ENCODE data around the gene INSR.

INSR gene

GRCh38 chr19:7219056-7219455 is 75.2 kb downstream of the INSR start:
- no peak for TF ChIP-seq CTCF (IDR thresholded peaks at IDR 0.05; ENCODE audit: control insufficient read depth, extremely low read depth, insufficient read depth)
- H3K4me3 ChIP-seq (ENCODE audit: low read depth, low read length) = no peak overlapping the region
- no peak for DNase-seq (ENCODE audit: low read depth)

- DNase-seq (ENCODE audit: low read depth) = no peak
Measured at GRCh38 chr19:7217861-7218260, 76.4 kb downstream of the INSR start.

GRCh38 chr19:7216373-7216902 is 77.8 kb downstream of the INSR start:
- no peak for TF ChIP-seq CTCF (IDR thresholded peaks at IDR 0.05; ENCODE audit: control insufficient read depth, extremely low read depth, insufficient read depth)
- DNase-seq (ENCODE audit: low read depth) = no peak
- H3K4me3 ChIP-seq (ENCODE audit: low read depth, low read length) = no peak overlapping the region

More at GRCh38 chr19:7217861-7218260, 76.4 kb downstream of the INSR start:
- no peak for TF ChIP-seq CTCF (IDR thresholded peaks at IDR 0.05; ENCODE audit: control insufficient read depth, extremely low read depth, insufficient read depth)
- H3K4me3 ChIP-seq (ENCODE audit: low read depth, low read length) = no peak overlapping the region

GRCh38 chr19:7215176-7215575 is 79.0 kb downstream of the INSR start:
- no peak for DNase-seq (ENCODE audit: low read depth)
- no peak overlapping the region for H3K4me3 ChIP-seq (ENCODE audit: low read depth, low read length)
- TF ChIP-seq CTCF (IDR thresholded peaks at IDR 0.05; ENCODE audit: control insufficient read depth, extremely low read depth, insufficient read depth) = no peak

GRCh38 chr19:7214324-7215089 is 79.7 kb downstream of the INSR start:
- DNase-seq (ENCODE audit: low read depth) = no peak
- TF ChIP-seq CTCF (IDR thresholded peaks at IDR 0.05; ENCODE audit: control insufficient read depth, extremely low read depth, insufficient read depth) = no peak

GRCh38 chr19:7213628-7214323 is 80.4 kb downstream of the INSR start:
- DNase-seq (ENCODE audit: low read depth) = no peak
- H3K4me3 ChIP-seq (ENCODE audit: low read depth, low read length) = no peak overlapping the region
- TF ChIP-seq CTCF (IDR thresholded peaks at IDR 0.05; ENCODE audit: control insufficient read depth, extremely low read depth, insufficient read depth) = no peak

More at GRCh38 chr19:7214324-7215089, 79.7 kb downstream of the INSR start:
- H3K4me3 ChIP-seq (ENCODE audit: low read depth, low read length) = no peak overlapping the region
